ENCODE data around the gene TP53I11. TPM values are rescaled to one million over a fixed set of nuclear protein-coding genes. Genes with fewer than 3 reads are reported as not detected.

TP53I11 gene
- total RNA-seq, 1 experiment from 2014 or later: 42.4 TPM

DNA sequence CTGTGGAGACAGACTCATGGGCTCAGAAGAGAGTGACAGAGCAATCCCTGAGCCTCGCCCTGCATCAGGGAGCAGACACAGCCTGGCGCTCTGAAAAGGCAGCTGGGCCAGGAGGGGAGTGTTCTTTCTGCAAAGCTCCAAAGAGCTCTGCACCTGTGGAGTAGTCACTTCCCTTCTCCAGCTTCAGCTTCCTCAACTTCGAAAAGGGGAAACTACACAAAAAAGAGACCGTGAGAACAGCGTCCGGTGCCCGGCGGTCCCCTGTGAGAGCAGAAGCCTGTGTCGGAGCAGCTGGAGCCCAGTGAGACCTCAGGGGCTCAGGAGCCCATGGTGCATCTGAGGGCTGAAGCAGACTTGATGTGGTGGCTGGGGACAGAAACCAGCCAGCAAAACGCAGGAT is 35.1 kb downstream of the TP53I11 start:
- no peak for DNase-seq (ENCODE audit: low spot score)
- peaks cover 16% of the 10 kb centered on the region for H3K4me1 Mint-ChIP-seq
- POLR2A ChIA-PET: no interaction called here
- no peak for ATAC-seq
- no peaks in the 10 kb centered on the region for H3K9me3 Mint-ChIP-seq
- TF ChIP-seq FOXP1 (CRISPR knock-in tag; IDR thresholded peaks at IDR 0.05; ENCODE audit: borderline replicate concordance): no peak
- no peak for TF ChIP-seq NR3C1 (CRISPR knock-in tag; conservative IDR thresholded peaks at IDR 0.05; ENCODE audit: low read depth)
- no peak for TF ChIP-seq ZNF219 (CRISPR knock-in tag; IDR thresholded peaks at IDR 0.05; ENCODE audit: borderline replicate concordance)
- TF ChIP-seq FOXJ3 (CRISPR knock-in tag; IDR thresholded peaks at IDR 0.05; ENCODE audit: borderline replicate concordance): no peak
- no peak for TF ChIP-seq ATF1 (CRISPR knock-in tag; IDR thresholded peaks at IDR 0.05)
- TF ChIP-seq, protein P1, sequence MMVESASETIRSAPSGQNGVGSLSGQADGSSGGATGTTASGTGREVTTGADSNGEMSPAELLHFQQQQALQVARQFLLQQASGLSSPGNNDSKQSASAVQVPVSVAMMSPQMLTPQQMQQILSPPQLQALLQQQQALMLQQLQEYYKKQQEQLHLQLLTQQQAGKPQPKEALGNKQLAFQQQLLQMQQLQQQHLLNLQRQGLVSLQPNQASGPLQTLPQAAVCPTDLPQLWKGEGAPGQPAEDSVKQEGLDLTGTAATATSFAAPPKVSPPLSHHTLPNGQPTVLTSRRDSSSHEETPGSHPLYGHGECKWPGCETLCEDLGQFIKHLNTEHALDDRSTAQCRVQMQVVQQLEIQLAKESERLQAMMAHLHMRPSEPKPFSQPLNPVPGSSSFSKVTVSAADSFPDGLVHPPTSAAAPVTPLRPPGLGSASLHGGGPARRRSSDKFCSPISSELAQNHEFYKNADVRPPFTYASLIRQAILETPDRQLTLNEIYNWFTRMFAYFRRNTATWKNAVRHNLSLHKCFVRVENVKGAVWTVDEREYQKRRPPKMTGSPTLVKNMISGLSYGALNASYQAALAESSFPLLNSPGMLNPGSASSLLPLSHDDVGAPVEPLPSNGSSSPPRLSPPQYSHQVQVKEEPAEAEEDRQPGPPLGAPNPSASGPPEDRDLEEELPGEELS (CRISPR knock-in tag; IDR thresholded peaks at IDR 0.05): no peak
- TF ChIP-seq, protein P2, sequence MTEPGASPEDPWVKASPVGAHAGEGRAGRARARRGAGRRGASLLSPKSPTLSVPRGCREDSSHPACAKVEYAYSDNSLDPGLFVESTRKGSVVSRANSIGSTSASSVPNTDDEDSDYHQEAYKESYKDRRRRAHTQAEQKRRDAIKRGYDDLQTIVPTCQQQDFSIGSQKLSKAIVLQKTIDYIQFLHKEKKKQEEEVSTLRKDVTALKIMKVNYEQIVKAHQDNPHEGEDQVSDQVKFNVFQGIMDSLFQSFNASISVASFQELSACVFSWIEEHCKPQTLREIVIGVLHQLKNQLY (CRISPR knock-in tag; IDR thresholded peaks at IDR 0.05): no peak
- TF ChIP-seq, protein P3, sequence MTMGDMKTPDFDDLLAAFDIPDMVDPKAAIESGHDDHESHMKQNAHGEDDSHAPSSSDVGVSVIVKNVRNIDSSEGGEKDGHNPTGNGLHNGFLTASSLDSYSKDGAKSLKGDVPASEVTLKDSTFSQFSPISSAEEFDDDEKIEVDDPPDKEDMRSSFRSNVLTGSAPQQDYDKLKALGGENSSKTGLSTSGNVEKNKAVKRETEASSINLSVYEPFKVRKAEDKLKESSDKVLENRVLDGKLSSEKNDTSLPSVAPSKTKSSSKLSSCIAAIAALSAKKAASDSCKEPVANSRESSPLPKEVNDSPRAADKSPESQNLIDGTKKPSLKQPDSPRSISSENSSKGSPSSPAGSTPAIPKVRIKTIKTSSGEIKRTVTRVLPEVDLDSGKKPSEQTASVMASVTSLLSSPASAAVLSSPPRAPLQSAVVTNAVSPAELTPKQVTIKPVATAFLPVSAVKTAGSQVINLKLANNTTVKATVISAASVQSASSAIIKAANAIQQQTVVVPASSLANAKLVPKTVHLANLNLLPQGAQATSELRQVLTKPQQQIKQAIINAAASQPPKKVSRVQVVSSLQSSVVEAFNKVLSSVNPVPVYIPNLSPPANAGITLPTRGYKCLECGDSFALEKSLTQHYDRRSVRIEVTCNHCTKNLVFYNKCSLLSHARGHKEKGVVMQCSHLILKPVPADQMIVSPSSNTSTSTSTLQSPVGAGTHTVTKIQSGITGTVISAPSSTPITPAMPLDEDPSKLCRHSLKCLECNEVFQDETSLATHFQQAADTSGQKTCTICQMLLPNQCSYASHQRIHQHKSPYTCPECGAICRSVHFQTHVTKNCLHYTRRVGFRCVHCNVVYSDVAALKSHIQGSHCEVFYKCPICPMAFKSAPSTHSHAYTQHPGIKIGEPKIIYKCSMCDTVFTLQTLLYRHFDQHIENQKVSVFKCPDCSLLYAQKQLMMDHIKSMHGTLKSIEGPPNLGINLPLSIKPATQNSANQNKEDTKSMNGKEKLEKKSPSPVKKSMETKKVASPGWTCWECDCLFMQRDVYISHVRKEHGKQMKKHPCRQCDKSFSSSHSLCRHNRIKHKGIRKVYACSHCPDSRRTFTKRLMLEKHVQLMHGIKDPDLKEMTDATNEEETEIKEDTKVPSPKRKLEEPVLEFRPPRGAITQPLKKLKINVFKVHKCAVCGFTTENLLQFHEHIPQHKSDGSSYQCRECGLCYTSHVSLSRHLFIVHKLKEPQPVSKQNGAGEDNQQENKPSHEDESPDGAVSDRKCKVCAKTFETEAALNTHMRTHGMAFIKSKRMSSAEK (CRISPR knock-in tag; IDR thresholded peaks at IDR 0.05; ENCODE audit: borderline replicate concordance): no peak
- no peak for TF ChIP-seq CBFB (CRISPR knock-in tag; IDR thresholded peaks at IDR 0.05; ENCODE audit: low read depth)
- no peak for TF ChIP-seq ETV6 (CRISPR knock-in tag; IDR thresholded peaks at IDR 0.05)
- TF ChIP-seq, protein P4, sequence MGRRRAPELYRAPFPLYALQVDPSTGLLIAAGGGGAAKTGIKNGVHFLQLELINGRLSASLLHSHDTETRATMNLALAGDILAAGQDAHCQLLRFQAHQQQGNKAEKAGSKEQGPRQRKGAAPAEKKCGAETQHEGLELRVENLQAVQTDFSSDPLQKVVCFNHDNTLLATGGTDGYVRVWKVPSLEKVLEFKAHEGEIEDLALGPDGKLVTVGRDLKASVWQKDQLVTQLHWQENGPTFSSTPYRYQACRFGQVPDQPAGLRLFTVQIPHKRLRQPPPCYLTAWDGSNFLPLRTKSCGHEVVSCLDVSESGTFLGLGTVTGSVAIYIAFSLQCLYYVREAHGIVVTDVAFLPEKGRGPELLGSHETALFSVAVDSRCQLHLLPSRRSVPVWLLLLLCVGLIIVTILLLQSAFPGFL (CRISPR knock-in tag; IDR thresholded peaks at IDR 0.05; ENCODE audit: borderline replicate concordance): no peak
- TF ChIP-seq, protein P5, sequence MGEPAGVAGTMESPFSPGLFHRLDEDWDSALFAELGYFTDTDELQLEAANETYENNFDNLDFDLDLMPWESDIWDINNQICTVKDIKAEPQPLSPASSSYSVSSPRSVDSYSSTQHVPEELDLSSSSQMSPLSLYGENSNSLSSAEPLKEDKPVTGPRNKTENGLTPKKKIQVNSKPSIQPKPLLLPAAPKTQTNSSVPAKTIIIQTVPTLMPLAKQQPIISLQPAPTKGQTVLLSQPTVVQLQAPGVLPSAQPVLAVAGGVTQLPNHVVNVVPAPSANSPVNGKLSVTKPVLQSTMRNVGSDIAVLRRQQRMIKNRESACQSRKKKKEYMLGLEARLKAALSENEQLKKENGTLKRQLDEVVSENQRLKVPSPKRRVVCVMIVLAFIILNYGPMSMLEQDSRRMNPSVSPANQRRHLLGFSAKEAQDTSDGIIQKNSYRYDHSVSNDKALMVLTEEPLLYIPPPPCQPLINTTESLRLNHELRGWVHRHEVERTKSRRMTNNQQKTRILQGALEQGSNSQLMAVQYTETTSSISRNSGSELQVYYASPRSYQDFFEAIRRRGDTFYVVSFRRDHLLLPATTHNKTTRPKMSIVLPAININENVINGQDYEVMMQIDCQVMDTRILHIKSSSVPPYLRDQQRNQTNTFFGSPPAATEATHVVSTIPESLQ (CRISPR knock-in tag; IDR thresholded peaks at IDR 0.05): no peak
- TF ChIP-seq JAZF1 (CRISPR knock-in tag; IDR thresholded peaks at IDR 0.05): no peak
- TF ChIP-seq EMX1 (CRISPR knock-in tag; IDR thresholded peaks at IDR 0.05): no peak
- TF ChIP-seq TP53 (CRISPR knock-in tag; IDR thresholded peaks at IDR 0.05): no peak
- H3K27me3 Mint-ChIP-seq (ENCODE audit: low read depth): no peaks in the 10 kb centered on the region
- no peak overlapping the region for H3K27ac Mint-ChIP-seq
- no peak overlapping the region for H3K4me3 Mint-ChIP-seq
- CTCF ChIA-PET: interaction anchor here (0.7 to 8.2 kb wide), 2 partner anchors 13 to 190 kb away, joined by 3 to 135 read pairs; no protein-coding TSS in a partner anchor
- H3K36me3 Mint-ChIP-seq: no peaks in the 10 kb centered on the region

DNA sequence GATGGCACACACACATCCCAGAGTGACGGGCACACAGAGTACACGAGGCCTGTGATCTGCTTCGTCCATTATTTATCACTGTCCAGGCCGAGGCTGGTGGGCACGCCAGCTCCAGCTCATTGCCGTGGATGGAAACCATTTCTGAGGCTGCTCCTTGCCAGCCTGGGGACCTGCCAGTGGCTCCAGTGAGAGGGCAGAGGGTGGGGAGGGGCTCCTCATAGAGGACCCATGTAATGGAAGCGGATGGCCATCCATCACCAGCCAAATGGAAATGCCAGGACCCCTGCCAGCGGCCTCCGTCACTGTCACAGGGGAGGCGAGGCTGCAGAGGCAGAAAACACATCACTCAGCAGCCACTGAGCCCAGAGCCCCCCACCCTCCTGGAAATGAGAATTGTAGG is 35.7 kb downstream of the TP53I11 start:
- no peak for TF ChIP-seq ZNF396 (CRISPR knock-in tag; IDR thresholded peaks at IDR 0.05; ENCODE audit: borderline replicate concordance)
- no peak for TF ChIP-seq FOXJ3 (CRISPR knock-in tag; IDR thresholded peaks at IDR 0.05; ENCODE audit: borderline replicate concordance)
- TF ChIP-seq TEAD4 (CRISPR knock-in tag; IDR thresholded peaks at IDR 0.05): no peak
- no peak for TF ChIP-seq ESRRA (CRISPR knock-in tag; IDR thresholded peaks at IDR 0.05; ENCODE audit: borderline replicate concordance)
- TF ChIP-seq, protein P6, sequence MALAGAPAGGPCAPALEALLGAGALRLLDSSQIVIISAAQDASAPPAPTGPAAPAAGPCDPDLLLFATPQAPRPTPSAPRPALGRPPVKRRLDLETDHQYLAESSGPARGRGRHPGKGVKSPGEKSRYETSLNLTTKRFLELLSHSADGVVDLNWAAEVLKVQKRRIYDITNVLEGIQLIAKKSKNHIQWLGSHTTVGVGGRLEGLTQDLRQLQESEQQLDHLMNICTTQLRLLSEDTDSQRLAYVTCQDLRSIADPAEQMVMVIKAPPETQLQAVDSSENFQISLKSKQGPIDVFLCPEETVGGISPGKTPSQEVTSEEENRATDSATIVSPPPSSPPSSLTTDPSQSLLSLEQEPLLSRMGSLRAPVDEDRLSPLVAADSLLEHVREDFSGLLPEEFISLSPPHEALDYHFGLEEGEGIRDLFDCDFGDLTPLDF (CRISPR knock-in tag; IDR thresholded peaks at IDR 0.05): no peak
- Mint-ChIP-seq H3K27me3 (ENCODE audit: low read depth) (no peaks in the 10 kb centered on the region), H3K9me3 (no peaks in the 10 kb centered on the region), H3K36me3 (no peaks in the 10 kb centered on the region), H3K4me3 (no peak overlapping the region), H3K4me1 (peaks cover 17% of the 10 kb centered on the region), H3K27ac (no peak overlapping the region)
- ChIA-PET CTCF (interaction anchor here (8.2 kb wide), 1 partner anchor 14 kb away, joined by 135 read pairs; no protein-coding TSS in a partner anchor), POLR2A (no interaction called here)
- ATAC-seq (no peak), DNase-seq (ENCODE audit: low spot score) (no peak)
